Measurements from ENCODE around the gene NDUFS2.

NDUFS2 gene

GRCh38 chr1:161199506-161200139, 2.5 kb upstream of the NDUFS2 start:
- TF ChIP-seq SIN3A (IDR thresholded peaks at IDR 0.05; ENCODE audit: borderline replicate concordance, insufficient read depth, low read length) (no peak), TAF1 (IDR thresholded peaks at IDR 0.05; ENCODE audit: borderline replicate concordance, insufficient read depth, low read length) (no peak), REST (IDR thresholded peaks at IDR 0.05; ENCODE audit: insufficient read depth in 1 of 2, low read depth in 2 of 2, low read length in 2 of 2) (no peak), POLR2AphosphoS5 (IDR thresholded peaks at IDR 0.05; ENCODE audit: low read depth, low read length) (no peak), FOXP2 (optimal IDR thresholded peaks at IDR 0.05; ENCODE audit: borderline replicate concordance, extremely low read depth, extremely low read length, insufficient read depth) (no peak)

GRCh38 chr1:161200421-161200991, 1.7 kb upstream of the NDUFS2 start:
- TF ChIP-seq SIN3A (IDR thresholded peaks at IDR 0.05; ENCODE audit: borderline replicate concordance, insufficient read depth, low read length), result no peak
- TF ChIP-seq TAF1 (IDR thresholded peaks at IDR 0.05; ENCODE audit: borderline replicate concordance, insufficient read depth, low read length), result no peak

- TF ChIP-seq SIN3A (IDR thresholded peaks at IDR 0.05; ENCODE audit: borderline replicate concordance, insufficient read depth, low read length), result no peak
- no peak for TF ChIP-seq FOXP2 (optimal IDR thresholded peaks at IDR 0.05; ENCODE audit: borderline replicate concordance, extremely low read depth, extremely low read length, insufficient read depth)
- no peak for TF ChIP-seq POLR2AphosphoS5 (IDR thresholded peaks at IDR 0.05; ENCODE audit: low read depth, low read length)
- no peak for TF ChIP-seq REST (IDR thresholded peaks at IDR 0.05; ENCODE audit: insufficient read depth in 1 of 2, low read depth in 2 of 2, low read length in 2 of 2)
Observed at GRCh38 chr1:161200992-161201835, 953 bp upstream of the NDUFS2 start.

GRCh38 chr1:161206411-161207140, 4.4 kb downstream of the NDUFS2 start:
- TF ChIP-seq POLR2AphosphoS5 (IDR thresholded peaks at IDR 0.05; ENCODE audit: low read depth, low read length) (no peak), REST (IDR thresholded peaks at IDR 0.05; ENCODE audit: insufficient read depth in 1 of 2, low read depth in 2 of 2, low read length in 2 of 2) (no peak), TAF1 (IDR thresholded peaks at IDR 0.05; ENCODE audit: borderline replicate concordance, insufficient read depth, low read length) (no peak), FOXP2 (optimal IDR thresholded peaks at IDR 0.05; ENCODE audit: borderline replicate concordance, extremely low read depth, extremely low read length, insufficient read depth) (no peak), SIN3A (IDR thresholded peaks at IDR 0.05; ENCODE audit: borderline replicate concordance, insufficient read depth, low read length) (no peak)

- TF ChIP-seq SIN3A (IDR thresholded peaks at IDR 0.05; ENCODE audit: borderline replicate concordance, insufficient read depth, low read length), result no peak
- no peak for TF ChIP-seq TAF1 (IDR thresholded peaks at IDR 0.05; ENCODE audit: borderline replicate concordance, insufficient read depth, low read length)
- TF ChIP-seq POLR2AphosphoS5 (IDR thresholded peaks at IDR 0.05; ENCODE audit: low read depth, low read length), result no peak
- no peak for TF ChIP-seq REST (IDR thresholded peaks at IDR 0.05; ENCODE audit: insufficient read depth in 1 of 2, low read depth in 2 of 2, low read length in 2 of 2)
- TF ChIP-seq FOXP2 (optimal IDR thresholded peaks at IDR 0.05; ENCODE audit: borderline replicate concordance, extremely low read depth, extremely low read length, insufficient read depth), result no peak
Observed at GRCh38 chr1:161207173-161207572, 5.0 kb downstream of the NDUFS2 start.

Measured in PFSK-1 (cell line).